GM12801 (cell line): ENCODE data around the gene BRAP.

Experiments
- TF ChIP-seq, protein P1 (sequence below): IDR thresholded peaks from one replicate; pipeline ENCODE4 v1.5.1; 2011; ENCODE audit warnings: control low read depth; ENCODE audit not compliant: insufficient read length; ENCODE audit errors: extremely low read depth

Gene BRAP, protein sequence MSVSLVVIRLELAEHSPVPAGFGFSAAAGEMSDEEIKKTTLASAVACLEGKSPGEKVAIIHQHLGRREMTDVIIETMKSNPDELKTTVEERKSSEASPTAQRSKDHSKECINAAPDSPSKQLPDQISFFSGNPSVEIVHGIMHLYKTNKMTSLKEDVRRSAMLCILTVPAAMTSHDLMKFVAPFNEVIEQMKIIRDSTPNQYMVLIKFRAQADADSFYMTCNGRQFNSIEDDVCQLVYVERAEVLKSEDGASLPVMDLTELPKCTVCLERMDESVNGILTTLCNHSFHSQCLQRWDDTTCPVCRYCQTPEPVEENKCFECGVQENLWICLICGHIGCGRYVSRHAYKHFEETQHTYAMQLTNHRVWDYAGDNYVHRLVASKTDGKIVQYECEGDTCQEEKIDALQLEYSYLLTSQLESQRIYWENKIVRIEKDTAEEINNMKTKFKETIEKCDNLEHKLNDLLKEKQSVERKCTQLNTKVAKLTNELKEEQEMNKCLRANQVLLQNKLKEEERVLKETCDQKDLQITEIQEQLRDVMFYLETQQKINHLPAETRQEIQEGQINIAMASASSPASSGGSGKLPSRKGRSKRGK

DNA sequence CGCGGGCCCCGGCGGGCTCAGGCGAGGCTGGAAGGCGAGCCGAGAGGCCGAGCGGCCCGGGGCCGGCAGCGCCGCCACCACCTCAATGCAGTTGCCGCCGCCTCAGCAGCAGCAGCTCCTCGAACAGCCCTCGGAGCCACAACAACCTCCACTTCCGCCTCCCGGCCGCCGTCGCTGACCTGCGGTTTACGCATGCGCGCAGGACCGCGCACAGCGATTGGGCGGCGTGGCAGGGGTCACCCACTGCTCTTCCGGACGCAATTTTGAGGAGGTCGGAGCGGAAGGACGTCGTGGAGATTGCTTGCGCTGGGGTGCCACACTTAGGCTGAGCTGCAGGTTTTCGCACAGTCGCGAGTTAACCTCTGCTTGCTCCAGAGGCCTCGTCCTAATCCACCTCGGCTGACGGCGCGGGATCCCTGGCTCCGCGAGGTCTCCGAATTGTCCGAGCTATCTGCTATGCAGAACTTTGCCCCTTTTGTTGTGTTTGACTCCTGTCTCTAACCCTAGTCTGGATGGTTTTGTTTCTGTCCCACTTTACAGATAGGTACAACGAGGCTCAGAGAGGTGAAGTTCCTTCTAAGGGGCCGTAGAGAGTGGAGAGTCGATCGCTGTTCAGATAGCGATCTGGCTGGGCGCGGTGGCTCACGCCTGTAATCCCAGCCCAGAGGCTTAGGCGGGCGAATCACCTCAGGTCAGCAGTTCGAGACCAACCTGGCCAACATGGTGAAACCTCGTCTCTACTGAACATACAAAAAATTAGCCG is at the start of gene BRAP, which contains the start of gene ACAD10:
TSS of gene BRAP (minus strand) at position 146 of the 763 bp plus-strand sequence. CDS start 164 bp downstream, outside the sequence.
TSS of gene ACAD10 (plus strand) at position 243 of the 763 bp plus-strand sequence. CDS start 6,657 bp downstream, outside the sequence.
- TF ChIP-seq, protein P1, sequence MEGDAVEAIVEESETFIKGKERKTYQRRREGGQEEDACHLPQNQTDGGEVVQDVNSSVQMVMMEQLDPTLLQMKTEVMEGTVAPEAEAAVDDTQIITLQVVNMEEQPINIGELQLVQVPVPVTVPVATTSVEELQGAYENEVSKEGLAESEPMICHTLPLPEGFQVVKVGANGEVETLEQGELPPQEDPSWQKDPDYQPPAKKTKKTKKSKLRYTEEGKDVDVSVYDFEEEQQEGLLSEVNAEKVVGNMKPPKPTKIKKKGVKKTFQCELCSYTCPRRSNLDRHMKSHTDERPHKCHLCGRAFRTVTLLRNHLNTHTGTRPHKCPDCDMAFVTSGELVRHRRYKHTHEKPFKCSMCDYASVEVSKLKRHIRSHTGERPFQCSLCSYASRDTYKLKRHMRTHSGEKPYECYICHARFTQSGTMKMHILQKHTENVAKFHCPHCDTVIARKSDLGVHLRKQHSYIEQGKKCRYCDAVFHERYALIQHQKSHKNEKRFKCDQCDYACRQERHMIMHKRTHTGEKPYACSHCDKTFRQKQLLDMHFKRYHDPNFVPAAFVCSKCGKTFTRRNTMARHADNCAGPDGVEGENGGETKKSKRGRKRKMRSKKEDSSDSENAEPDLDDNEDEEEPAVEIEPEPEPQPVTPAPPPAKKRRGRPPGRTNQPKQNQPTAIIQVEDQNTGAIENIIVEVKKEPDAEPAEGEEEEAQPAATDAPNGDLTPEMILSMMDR: no peak

DNA sequence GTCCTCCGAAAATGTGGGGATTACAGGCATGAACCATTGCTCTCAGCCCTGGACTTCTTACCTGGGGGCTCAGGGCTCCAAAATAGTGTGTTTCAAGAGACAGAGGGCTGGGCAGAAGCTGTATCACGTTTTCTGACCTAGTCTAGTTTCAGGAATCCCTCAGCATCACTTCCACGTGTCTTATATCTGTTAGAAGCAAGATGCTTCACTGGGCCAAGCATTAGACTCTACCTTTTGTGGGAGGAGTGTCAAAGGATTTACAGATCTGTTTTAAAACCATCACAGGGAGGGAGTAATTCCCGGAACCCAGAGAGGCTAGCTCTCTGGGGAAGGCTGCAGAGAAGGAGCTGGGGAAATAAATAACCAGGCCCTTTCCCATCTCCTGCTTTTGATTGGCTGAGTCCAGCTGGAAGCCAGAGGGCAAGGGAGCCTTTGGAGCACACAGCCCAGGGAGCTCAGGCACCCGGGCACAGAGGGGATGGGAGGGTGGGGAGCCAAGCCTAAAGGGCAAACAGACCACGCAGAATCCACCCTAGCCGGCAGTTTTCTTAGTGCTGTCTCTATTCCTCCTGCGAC is 47.7 kb upstream of the BRAP start:
- TF ChIP-seq, protein P1: no peak

DNA sequence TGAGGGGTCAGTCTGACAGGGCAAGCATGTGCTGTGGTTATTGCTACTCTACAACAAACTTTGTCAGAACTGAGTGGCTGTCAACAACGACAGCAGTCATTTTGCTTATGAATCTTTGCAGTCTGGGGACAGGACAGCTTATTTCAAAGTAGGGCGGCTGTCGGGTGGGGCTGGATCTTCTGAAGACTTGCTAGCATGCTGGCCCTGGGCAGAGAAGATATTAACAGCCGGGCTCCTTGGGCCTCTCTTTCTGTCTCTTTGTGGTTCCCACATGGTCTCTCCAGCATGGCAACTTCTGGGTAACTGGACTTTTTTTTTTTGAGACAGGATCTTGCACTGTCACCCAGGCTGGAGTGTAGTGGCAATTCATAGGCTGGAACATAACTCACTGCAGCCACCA is 47.0 kb upstream of the BRAP start:
- TF ChIP-seq, protein P1: no peak

DNA sequence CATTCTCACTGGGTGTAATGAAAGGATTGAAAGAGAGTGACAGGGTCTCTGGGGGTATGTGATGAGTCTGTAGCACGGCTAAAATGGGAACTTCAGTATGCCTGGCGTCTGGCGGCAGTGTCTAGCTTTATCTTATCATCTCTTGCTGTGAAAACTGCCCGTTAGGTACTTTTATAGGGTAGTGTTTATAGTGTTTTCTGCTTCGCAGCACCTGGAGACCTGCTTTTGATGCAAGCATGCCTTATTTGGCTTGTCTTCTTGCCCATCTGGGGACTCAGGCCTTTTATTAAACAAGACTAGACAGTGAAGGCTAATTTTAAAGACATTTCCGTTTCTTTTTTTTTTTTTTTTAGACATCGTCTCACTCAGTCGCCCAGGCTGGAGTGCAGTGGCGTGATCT is 44.7 kb upstream of the BRAP start:
- TF ChIP-seq, protein P1: no peak

DNA sequence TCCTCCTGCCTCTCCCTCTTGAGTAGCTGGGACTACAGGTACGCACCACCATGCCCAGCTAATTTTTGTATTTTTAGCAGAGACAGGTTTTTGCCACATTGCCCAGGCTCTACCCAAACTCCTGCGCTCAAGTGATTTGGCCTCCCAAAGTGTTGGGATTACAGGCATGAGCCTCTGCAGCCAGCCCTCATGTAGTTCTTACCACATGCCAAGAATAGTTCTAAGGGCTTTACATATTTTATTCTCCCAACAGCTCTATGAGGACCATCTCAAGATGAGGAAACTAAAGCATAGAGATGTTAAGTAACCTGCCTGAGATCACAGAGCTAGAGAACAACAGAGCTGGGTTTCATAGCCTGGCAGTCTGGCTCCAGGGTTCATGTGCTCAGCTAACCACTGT is 43.0 kb upstream of the BRAP start:
- TF ChIP-seq, protein P1: no peak

DNA sequence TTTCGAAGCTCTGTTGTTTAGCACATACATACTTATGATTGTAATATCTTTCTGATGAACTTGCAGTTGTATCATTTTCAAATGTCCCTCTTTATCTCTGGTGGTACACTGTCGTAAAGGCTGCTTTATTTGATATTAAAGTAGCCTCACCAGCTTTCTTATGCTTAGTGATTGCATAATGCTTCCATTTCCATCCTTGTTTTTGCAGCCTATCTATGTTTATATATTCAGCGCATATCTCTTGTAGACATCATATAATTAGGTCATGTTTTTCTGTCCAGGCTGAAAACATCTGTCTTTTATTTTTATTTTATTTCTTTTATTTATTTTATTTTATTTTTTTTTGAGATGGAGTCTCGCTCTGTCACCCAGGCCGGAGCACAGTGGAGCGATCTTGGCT is 34.7 kb upstream of the BRAP start:
- TF ChIP-seq, protein P1: no peak

DNA sequence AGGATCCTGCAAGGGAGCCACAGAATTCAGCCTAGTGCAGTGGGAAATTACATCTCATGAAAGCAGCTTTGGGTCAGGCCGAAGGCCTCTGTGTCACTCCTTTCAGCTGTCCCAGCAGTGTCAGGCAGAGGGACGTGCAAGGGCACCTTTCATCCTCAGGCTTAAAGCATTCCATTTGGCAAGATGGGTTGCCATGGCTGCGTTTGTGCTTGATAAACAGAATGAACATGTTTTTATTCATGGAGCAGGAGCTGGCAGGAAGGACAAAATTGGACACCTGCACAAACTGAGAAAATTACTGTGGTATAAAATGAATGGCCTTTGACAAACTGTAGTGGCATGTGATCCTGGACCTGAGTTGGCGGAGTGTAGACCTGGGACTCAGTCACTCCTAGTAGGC is 29.5 kb upstream of the BRAP start:
- TF ChIP-seq, protein P1: no peak
